AG09319 (cell line): ENCODE results near the gene RBMS3.

Source experiments
- DNase-seq: peaks from one replicate; pipeline ENCODE4 v3.0.0-alpha.2; 2010; ENCODE audit warnings: low read depth; ENCODE audit errors: extremely low read depth
- CTCF ChIP-seq: IDR thresholded peaks from 2 replicates; pipeline ENCODE4 v1.5.1; 2011; ENCODE audit warnings: low read depth, mild to moderate bottlenecking, inconsistent platforms, low read length, moderate library complexity

Gene RBMS3

GRCh38 chr3:29686889-29687592 is 406.2 kb downstream of the RBMS3 start:
- no peak for TF ChIP-seq CTCF
- DNase-seq: no peak

- no peak for TF ChIP-seq CTCF
- DNase-seq: no peak
Observed at GRCh38 chr3:29690686-29691353, 409.9 kb downstream of the RBMS3 start.

GRCh38 chr3:29693863-29694262 is 413.0 kb downstream of the RBMS3 start:
- peak; percentile 58 for DNase-seq
- TF ChIP-seq CTCF: no peak

GRCh38 chr3:29694331-29694730 is 413.5 kb downstream of the RBMS3 start:
- TF ChIP-seq CTCF: no peak
- DNase-seq: no peak

GRCh38 chr3:29694783-29695182 is 413.9 kb downstream of the RBMS3 start:
- peak; percentile 59 for DNase-seq
- TF ChIP-seq CTCF: no peak

- TF ChIP-seq CTCF: no peak
- no peak for DNase-seq
Observed at GRCh38 chr3:29695201-29695600, 414.3 kb downstream of the RBMS3 start.

- DNase-seq: peak; percentile 91
- no peak for TF ChIP-seq CTCF
Observed at GRCh38 chr3:29695643-29696198, 414.9 kb downstream of the RBMS3 start.
